ENCODE measurements around the gene GPR33. TPM values are rescaled to one million over a fixed set of nuclear protein-coding genes. Genes with fewer than 3 reads are reported as not detected.

Gene GPR33
- total RNA-seq, 4 donors from 2014 or later, result not detected

DNA sequence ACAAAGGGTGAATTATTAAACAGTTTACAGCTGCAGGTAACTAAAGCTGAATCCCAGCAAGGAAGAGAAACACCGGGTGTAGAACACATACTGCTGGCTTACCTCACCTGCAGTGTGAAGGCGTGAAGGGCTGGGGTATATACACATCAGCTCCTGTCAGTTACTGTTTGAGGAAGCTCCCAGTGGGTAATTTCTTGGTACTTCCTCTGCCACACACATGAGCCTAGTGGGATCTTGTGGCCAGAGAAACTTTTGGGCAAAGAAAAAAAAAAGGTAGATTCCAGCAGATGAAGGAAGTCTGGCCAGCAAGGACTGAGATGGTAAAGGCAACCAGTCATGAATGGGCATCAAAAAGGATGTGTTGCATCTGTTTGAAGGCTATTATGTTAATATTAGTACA lies 14.0 kb upstream of the GPR33 start:
- 67 to 81% methylated on average over 2 of the region's 2 CpGs for WGBS, 2 donors
- no peaks in the 10 kb centered on the region for H3K9me3 ChIP-seq
- H3K36me3 ChIP-seq, result no peaks in the 10 kb centered on the region
- H3K4me3 ChIP-seq (replicated peaks in 1 of 3), result no peak overlapping the region
- no peak for DNase-seq
- no peak overlapping the region for H3K27ac ChIP-seq
- intact Hi-C loops (cut with DNase I), result no loop called here
- no peaks in the 10 kb centered on the region for H3K27me3 ChIP-seq
- peaks cover 8 to 13% of the 10 kb centered on the region in 2 donors for H3K4me1 ChIP-seq
- TF ChIP-seq CTCF (IDR thresholded peaks at IDR 0.05), result no peak
- TF ChIP-seq POLR2A (IDR thresholded peaks at IDR 0.05), result no peak

GRCh38 chr14:31492759-31493498 lies 5.1 kb upstream of the GPR33 start:
- intact Hi-C loops (cut with DNase I), result no loop called here
- no peak overlapping the region for H3K4me3 ChIP-seq (replicated peaks in 1 of 3)
- no peaks in the 10 kb centered on the region for H3K36me3 ChIP-seq
- WGBS, 2 donors, result 90 to 96% methylated on average over 8 of the region's 8 CpGs
- H3K27ac ChIP-seq, result no peak overlapping the region
- DNase-seq, result no peak
- no peaks in the 10 kb centered on the region for H3K27me3 ChIP-seq
- H3K4me1 ChIP-seq, result no peaks in the 10 kb centered on the region
- no peaks in the 10 kb centered on the region for H3K9me3 ChIP-seq
- no peak for TF ChIP-seq CTCF (IDR thresholded peaks at IDR 0.05)
- TF ChIP-seq POLR2A (IDR thresholded peaks at IDR 0.05), result no peak

DNA sequence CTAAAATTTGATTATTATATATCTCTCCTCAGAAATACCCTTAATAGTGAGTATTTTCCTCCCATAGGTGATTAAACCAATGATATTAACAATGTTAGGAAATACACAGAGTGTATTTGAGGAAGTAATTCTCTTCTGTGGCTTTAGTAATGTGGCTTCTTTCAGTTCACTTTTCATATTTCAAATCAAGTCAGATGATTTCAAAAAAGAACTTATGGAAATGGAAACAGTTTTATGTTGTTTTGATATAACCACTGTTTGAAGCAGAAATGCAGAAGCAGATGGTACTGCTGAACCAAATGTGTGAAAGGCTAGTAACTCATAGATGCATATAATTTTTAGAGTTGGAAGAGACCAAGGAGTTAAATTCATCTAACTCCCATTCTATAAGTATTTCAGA lies 1.9 kb upstream of the GPR33 start:
- Histone ChIP-seq H3K36me3 (no peaks in the 10 kb centered on the region), H3K27ac (no peak overlapping the region), H3K9me3 (no peaks in the 10 kb centered on the region), H3K27me3 (no peaks in the 10 kb centered on the region), H3K4me3 (replicated peaks in 1 of 3) (no peak overlapping the region), H3K4me1 (no peaks in the 10 kb centered on the region)
- DNase-seq, result no peak
- intact Hi-C loops (cut with DNase I), result no loop called here
- no peak for TF ChIP-seq POLR2A (IDR thresholded peaks at IDR 0.05)
- no peak for TF ChIP-seq CTCF (IDR thresholded peaks at IDR 0.05)

DNA sequence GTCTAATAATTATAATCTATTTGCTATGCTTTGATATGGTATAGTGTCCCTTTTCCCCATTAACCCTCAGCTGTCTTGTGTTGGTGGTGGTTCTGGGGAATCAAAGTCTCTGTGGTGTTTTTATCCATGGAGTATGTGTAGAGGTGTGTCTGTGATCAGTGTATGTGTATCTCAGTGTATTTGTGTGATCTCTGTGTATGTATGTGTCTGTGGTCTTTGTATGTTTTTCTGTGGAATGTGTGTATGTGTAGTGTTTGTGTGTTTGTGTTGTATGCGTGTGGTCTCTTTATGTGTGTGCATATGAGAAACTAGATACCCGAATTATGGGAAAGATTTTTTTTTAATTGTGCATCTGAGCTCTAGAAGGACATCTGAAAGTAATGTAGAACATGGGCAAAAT lies 1.1 kb downstream of the GPR33 start:
- no peak for TF ChIP-seq POLR2A (IDR thresholded peaks at IDR 0.05)
- no peak for TF ChIP-seq CTCF (IDR thresholded peaks at IDR 0.05)
- H3K4me1 ChIP-seq, result no peaks in the 10 kb centered on the region
- H3K36me3 ChIP-seq, result no peaks in the 10 kb centered on the region
- intact Hi-C loops (cut with DNase I), result no loop called here
- DNase-seq, result no peak
- no peak overlapping the region for H3K27ac ChIP-seq
- no peaks in the 10 kb centered on the region for H3K27me3 ChIP-seq
- H3K4me3 ChIP-seq (replicated peaks in 1 of 3), result no peak overlapping the region
- WGBS, 2 donors, result 88 to 93% methylated on average over 2 of the region's 2 CpGs
- H3K9me3 ChIP-seq, result no peaks in the 10 kb centered on the region

GRCh38 chr14:31484754-31485153 lies 3.1 kb downstream of the GPR33 start:
- Histone ChIP-seq H3K9me3 (no peaks in the 10 kb centered on the region), H3K4me3 (replicated peaks in 1 of 3) (no peak overlapping the region), H3K36me3 (no peaks in the 10 kb centered on the region), H3K27ac (no peak overlapping the region), H3K4me1 (no peaks in the 10 kb centered on the region), H3K27me3 (no peaks in the 10 kb centered on the region)
- DNase-seq, result no peak
- intact Hi-C loops (cut with DNase I), result no loop called here
- no peak for TF ChIP-seq CTCF (IDR thresholded peaks at IDR 0.05)
- no peak for TF ChIP-seq POLR2A (IDR thresholded peaks at IDR 0.05)
- WGBS, 2 donors, result 85 to 100% methylated on average over 3 of the region's 3 CpGs
